ENCODE measurements around the gene SYNPR. TPM values are rescaled to one million over a fixed set of nuclear protein-coding genes. Genes with fewer than 3 reads are reported as not detected.

SYNPR gene
- total RNA-seq, 5 donors from 2014 or later (not counting 1 experiment from before 2014, with no cell fraction given), result not detected

GRCh38 chr3:63441262-63441661 lies 163.2 kb downstream of the SYNPR start:
- no peaks in the 10 kb centered on the region for H3K36me3 ChIP-seq (ENCODE audit: control insufficient read depth in 2 of 2, extremely low read depth in 1 of 2, insufficient read depth in 1 of 2, low read length in 1 of 2)
- Mint-ChIP-seq H3K4me1 (no peaks in the 10 kb centered on the region), H3K4me3 (no peak overlapping the region), H3K36me3 (no peaks in the 10 kb centered on the region), H3K27me3 (peaks cover 0 to 3% of the 10 kb centered on the region in 2 donors), H3K9me3 (no peaks in the 10 kb centered on the region), H3K27ac (no peak overlapping the region)
- no peak overlapping the region for H3K27ac ChIP-seq (ENCODE audit: low read length)
- CTCF ChIA-PET, result no interaction called here
- ATAC-seq (replicated peaks in 1 of 4), result no peak
- H3K4me1 ChIP-seq (ENCODE audit: control insufficient read depth in 1 of 2, extremely low read depth in 1 of 2, insufficient read depth in 2 of 2, low read length in 2 of 2), result no peaks in the 10 kb centered on the region
- H3K4me3 ChIP-seq (ENCODE audit: control insufficient read depth in 1 of 2, extremely low read depth in 1 of 2, low read length in 1 of 2), result no peak overlapping the region
- 88% methylated on average over 1 of the region's 2 CpGs for WGBS (ENCODE audit: insufficient coverage)
- POLR2A ChIA-PET, result no interaction called here
- no peaks in the 10 kb centered on the region for H3K27me3 ChIP-seq (replicated peaks in 1 of 2; ENCODE audit: control insufficient read depth in 2 of 2, extremely low read depth in 1 of 2, insufficient read depth in 2 of 2, low read length in 1 of 2)
- no peak for DNase-seq
- H3K9me3 ChIP-seq, result no peaks in the 10 kb centered on the region

GRCh38 chr3:63442918-63443317 lies 164.8 kb downstream of the SYNPR start:
- ChIA-PET POLR2A (no interaction called here), CTCF (no interaction called here)
- no peaks in the 10 kb centered on the region for H3K9me3 Mint-ChIP-seq
- no peak overlapping the region for H3K4me3 ChIP-seq (ENCODE audit: control insufficient read depth in 1 of 2, extremely low read depth in 1 of 2, low read length in 1 of 2)
- no peaks in the 10 kb centered on the region for H3K9me3 ChIP-seq
- H3K4me1 ChIP-seq (ENCODE audit: control insufficient read depth in 1 of 2, extremely low read depth in 1 of 2, insufficient read depth in 2 of 2, low read length in 2 of 2), result no peaks in the 10 kb centered on the region
- no peaks in the 10 kb centered on the region for H3K4me1 Mint-ChIP-seq
- H3K36me3 Mint-ChIP-seq, result no peaks in the 10 kb centered on the region
- no peak overlapping the region for H3K4me3 Mint-ChIP-seq
- ATAC-seq (replicated peaks in 1 of 4) (no peak), DNase-seq (no peak)
- no peak overlapping the region for H3K27ac ChIP-seq (ENCODE audit: low read length)
- no peaks in the 10 kb centered on the region for H3K27me3 Mint-ChIP-seq
- no peaks in the 10 kb centered on the region for H3K36me3 ChIP-seq (ENCODE audit: control insufficient read depth in 2 of 2, extremely low read depth in 1 of 2, insufficient read depth in 1 of 2, low read length in 1 of 2)
- no peak overlapping the region for H3K27ac Mint-ChIP-seq
- 13% methylated on average over 1 of the region's 3 CpGs for WGBS (ENCODE audit: insufficient coverage)
- no peaks in the 10 kb centered on the region for H3K27me3 ChIP-seq (replicated peaks in 1 of 2; ENCODE audit: control insufficient read depth in 2 of 2, extremely low read depth in 1 of 2, insufficient read depth in 2 of 2, low read length in 1 of 2)

- ChIA-PET POLR2A (no interaction called here), CTCF (no interaction called here)
- no peaks in the 10 kb centered on the region for H3K27me3 Mint-ChIP-seq
- no peak overlapping the region for H3K27ac Mint-ChIP-seq
- H3K9me3 ChIP-seq, result no peaks in the 10 kb centered on the region
- no peaks in the 10 kb centered on the region for H3K36me3 ChIP-seq (ENCODE audit: control insufficient read depth in 2 of 2, extremely low read depth in 1 of 2, insufficient read depth in 1 of 2, low read length in 1 of 2)
- DNase-seq, result no peak
- H3K9me3 Mint-ChIP-seq, result peaks cover 3 to 7% (median 4%) of the 10 kb centered on the region in 3 donors
- H3K4me3 Mint-ChIP-seq, result no peak overlapping the region
- H3K4me1 ChIP-seq (ENCODE audit: control insufficient read depth in 1 of 2, extremely low read depth in 1 of 2, insufficient read depth in 2 of 2, low read length in 2 of 2), result no peaks in the 10 kb centered on the region
- ATAC-seq (replicated peaks in 1 of 4), result no peak
- WGBS (ENCODE audit: insufficient coverage), result no CpG with 5 or more reads among the region's 3 CpGs
- H3K27ac ChIP-seq (ENCODE audit: low read length), result no peak overlapping the region
- H3K4me3 ChIP-seq (ENCODE audit: control insufficient read depth in 1 of 2, extremely low read depth in 1 of 2, low read length in 1 of 2), result no peak overlapping the region
- no peaks in the 10 kb centered on the region for H3K36me3 Mint-ChIP-seq
- H3K4me1 Mint-ChIP-seq, result no peaks in the 10 kb centered on the region
- H3K27me3 ChIP-seq (replicated peaks in 1 of 2; ENCODE audit: control insufficient read depth in 2 of 2, extremely low read depth in 1 of 2, insufficient read depth in 2 of 2, low read length in 1 of 2), result no peaks in the 10 kb centered on the region
Measured at GRCh38 chr3:63450023-63450422, 171.9 kb downstream of the SYNPR start.

- DNase-seq, result no peak
- no peak for ATAC-seq (replicated peaks in 1 of 4)
- H3K4me1 ChIP-seq (ENCODE audit: control insufficient read depth in 1 of 2, extremely low read depth in 1 of 2, insufficient read depth in 2 of 2, low read length in 2 of 2), result no peaks in the 10 kb centered on the region
- no peaks in the 10 kb centered on the region for H3K36me3 ChIP-seq (ENCODE audit: control insufficient read depth in 2 of 2, extremely low read depth in 1 of 2, insufficient read depth in 1 of 2, low read length in 1 of 2)
- ChIA-PET CTCF (no interaction called here), POLR2A (no interaction called here)
- no peak overlapping the region for H3K27ac Mint-ChIP-seq
- H3K4me3 ChIP-seq (ENCODE audit: control insufficient read depth in 1 of 2, extremely low read depth in 1 of 2, low read length in 1 of 2), result no peak overlapping the region
- H3K4me3 Mint-ChIP-seq, result no peak overlapping the region
- 82% methylated on average over 3 of the region's 5 CpGs for WGBS (ENCODE audit: insufficient coverage)
- no peaks in the 10 kb centered on the region for H3K9me3 ChIP-seq
- no peaks in the 10 kb centered on the region for H3K36me3 Mint-ChIP-seq
- H3K27me3 Mint-ChIP-seq, result peaks cover 0 to under 1% of the 10 kb centered on the region in 2 donors
- H3K27ac ChIP-seq (ENCODE audit: low read length), result no peak overlapping the region
- H3K27me3 ChIP-seq (replicated peaks in 1 of 2; ENCODE audit: control insufficient read depth in 2 of 2, extremely low read depth in 1 of 2, insufficient read depth in 2 of 2, low read length in 1 of 2), result no peaks in the 10 kb centered on the region
- no peaks in the 10 kb centered on the region for H3K4me1 Mint-ChIP-seq
- H3K9me3 Mint-ChIP-seq, result peaks cover 3 to 9% (median 4%) of the 10 kb centered on the region in 3 donors
Measured at GRCh38 chr3:63450634-63451363, 172.7 kb downstream of the SYNPR start.

- H3K4me1 ChIP-seq (ENCODE audit: control insufficient read depth in 1 of 2, extremely low read depth in 1 of 2, insufficient read depth in 2 of 2, low read length in 2 of 2), result no peaks in the 10 kb centered on the region
- no peaks in the 10 kb centered on the region for H3K9me3 ChIP-seq
- peaks cover 2 to 4% (median 2%) of the 10 kb centered on the region in 3 donors for H3K9me3 Mint-ChIP-seq
- H3K36me3 ChIP-seq (ENCODE audit: control insufficient read depth in 2 of 2, extremely low read depth in 1 of 2, insufficient read depth in 1 of 2, low read length in 1 of 2), result no peaks in the 10 kb centered on the region
- peaks cover 0 to 1% of the 10 kb centered on the region in 2 donors for H3K27me3 Mint-ChIP-seq
- ATAC-seq (replicated peaks in 1 of 4) (no peak), DNase-seq (no peak)
- H3K4me3 ChIP-seq (ENCODE audit: control insufficient read depth in 1 of 2, extremely low read depth in 1 of 2, low read length in 1 of 2), result no peak overlapping the region
- no peaks in the 10 kb centered on the region for H3K27me3 ChIP-seq (replicated peaks in 1 of 2; ENCODE audit: control insufficient read depth in 2 of 2, extremely low read depth in 1 of 2, insufficient read depth in 2 of 2, low read length in 1 of 2)
- POLR2A ChIA-PET, result no interaction called here
- CTCF ChIA-PET, result no interaction called here
- 61% methylated on average over 3 of the region's 6 CpGs for WGBS (ENCODE audit: insufficient coverage)
- H3K27ac ChIP-seq (ENCODE audit: low read length), result no peak overlapping the region
- no peak overlapping the region for H3K27ac Mint-ChIP-seq
- no peaks in the 10 kb centered on the region for H3K36me3 Mint-ChIP-seq
- H3K4me3 Mint-ChIP-seq, result no peak overlapping the region
- H3K4me1 Mint-ChIP-seq, result no peaks in the 10 kb centered on the region
Measured at GRCh38 chr3:63456901-63457300, 178.8 kb downstream of the SYNPR start.

GRCh38 chr3:63458405-63458804 lies 180.3 kb downstream of the SYNPR start:
- Mint-ChIP-seq H3K27ac (no peak overlapping the region), H3K9me3 (peaks cover 0 to 4% (median 2%) of the 10 kb centered on the region in 3 donors), H3K4me3 (no peak overlapping the region), H3K27me3 (peaks cover 0 to 1% of the 10 kb centered on the region in 2 donors), H3K36me3 (no peaks in the 10 kb centered on the region), H3K4me1 (no peaks in the 10 kb centered on the region)
- CTCF ChIA-PET, result no interaction called here
- Histone ChIP-seq H3K4me1 (ENCODE audit: control insufficient read depth in 1 of 2, extremely low read depth in 1 of 2, insufficient read depth in 2 of 2, low read length in 2 of 2) (no peaks in the 10 kb centered on the region), H3K9me3 (no peaks in the 10 kb centered on the region), H3K36me3 (ENCODE audit: control insufficient read depth in 2 of 2, extremely low read depth in 1 of 2, insufficient read depth in 1 of 2, low read length in 1 of 2) (no peaks in the 10 kb centered on the region), H3K27me3 (replicated peaks in 1 of 2; ENCODE audit: control insufficient read depth in 2 of 2, extremely low read depth in 1 of 2, insufficient read depth in 2 of 2, low read length in 1 of 2) (no peaks in the 10 kb centered on the region), H3K4me3 (ENCODE audit: control insufficient read depth in 1 of 2, extremely low read depth in 1 of 2, low read length in 1 of 2) (no peak overlapping the region), H3K27ac (ENCODE audit: low read length) (no peak overlapping the region)
- POLR2A ChIA-PET, result no interaction called here
- DNase-seq, result no peak
- ATAC-seq (replicated peaks in 1 of 4), result no peak

- Mint-ChIP-seq H3K4me3 (no peak overlapping the region), H3K9me3 (peaks cover 2 to 12% (median 9%) of the 10 kb centered on the region in 3 donors), H3K4me1 (no peaks in the 10 kb centered on the region), H3K27me3 (peaks cover 0 to 5% of the 10 kb centered on the region in 2 donors), H3K27ac (no peak overlapping the region), H3K36me3 (no peaks in the 10 kb centered on the region)
- Histone ChIP-seq H3K9me3 (no peaks in the 10 kb centered on the region), H3K27me3 (replicated peaks in 1 of 2; ENCODE audit: control insufficient read depth in 2 of 2, extremely low read depth in 1 of 2, insufficient read depth in 2 of 2, low read length in 1 of 2) (no peaks in the 10 kb centered on the region), H3K27ac (ENCODE audit: low read length) (no peak overlapping the region), H3K36me3 (ENCODE audit: control insufficient read depth in 2 of 2, extremely low read depth in 1 of 2, insufficient read depth in 1 of 2, low read length in 1 of 2) (no peaks in the 10 kb centered on the region), H3K4me3 (ENCODE audit: control insufficient read depth in 1 of 2, extremely low read depth in 1 of 2, low read length in 1 of 2) (no peak overlapping the region), H3K4me1 (ENCODE audit: control insufficient read depth in 1 of 2, extremely low read depth in 1 of 2, insufficient read depth in 2 of 2, low read length in 2 of 2) (no peaks in the 10 kb centered on the region)
- no peak for ATAC-seq (replicated peaks in 1 of 4)
- POLR2A ChIA-PET, result interaction anchor here in 1 of 2 donors (0.5 kb wide), 1 partner anchor 241 kb away, joined by 8 read pairs; no protein-coding TSS in a partner anchor
- no peak for DNase-seq
- CTCF ChIA-PET, result no interaction called here
Measured at GRCh38 chr3:63462732-63463131, 184.6 kb downstream of the SYNPR start.
